K562 (cell line): ENCODE data around the gene RCL1. TPM values are rescaled to one million over a fixed set of nuclear protein-coding genes. Genes with fewer than 3 reads are reported as not detected.

ENCODE experiments used
- ARID1B ChIP-seq: fragments of 450-650 bp; IDR thresholded peaks from 2 replicates; pipeline ENCODE4 v1.6.1; 2016; ENCODE audit warnings: antibody characterized with exemption, mild to moderate bottlenecking, inconsistent platforms
- HMGN3 ChIP-seq: IDR thresholded peaks from 2 replicates; pipeline ENCODE4 v1.6.1; 2011; ENCODE audit warnings: borderline replicate concordance, low read depth, mild to moderate bottlenecking, mixed read lengths, low read length; ENCODE audit not compliant: insufficient read length; ENCODE audit errors: extremely low read depth
- KLF16 ChIP-seq: IDR thresholded peaks from 2 replicates; pipeline ENCODE4 v1.6.1; 2016; ENCODE audit warnings: antibody characterized with exemption
- MAFG ChIP-seq: fragments of 450-650 bp; conservative IDR thresholded peaks from 2 replicates; pipeline ENCODE4 v1.6.1; 2016; ENCODE audit warnings: missing genetic modification characterization, missing compliant biosample characterization
- MBD2 ChIP-seq: sonication (generic); IDR thresholded peaks from 2 replicates; pipeline ENCODE4 v1.6.1; 2016; ENCODE audit warnings: low read depth, borderline replicate concordance
- MED1 ChIP-seq: sonication (generic); formaldehyde crosslinking; IDR thresholded peaks from 2 replicates; pipeline ENCODE4 v1.8.1; 2023; ENCODE audit warnings: missing genetic modification reagents, borderline replicate concordance
- MTA2 ChIP-seq: fragments of 450-650 bp; IDR thresholded peaks from 2 replicates; pipeline ENCODE4 v1.6.1; 2016; ENCODE audit warnings: low read depth
- NCOA1 ChIP-seq: fragments of 450-650 bp; IDR thresholded peaks from 2 replicates; pipeline ENCODE4 v1.6.1; 2016; ENCODE audit warnings: low read depth
- PML ChIP-seq: IDR thresholded peaks from 2 replicates; pipeline ENCODE4 v1.6.1; 2012; ENCODE audit warnings: low read length, inconsistent platforms
- PYGO2 ChIP-seq: fragments of 450-650 bp; IDR thresholded peaks from 2 replicates; pipeline ENCODE4 v1.6.1; 2016; ENCODE audit warnings: mild to moderate bottlenecking, missing genetic modification characterization, moderate library complexity, missing compliant biosample characterization
- RAD21 ChIP-seq, 2 experiments: fragments of 250-450 bp in 1 of 2; fragments of 450-650 bp in 1 of 2; sonication (Bioruptor Pico) in 1 of 2; formaldehyde crosslinking in 1 of 2; IDR thresholded peaks in 1 of 2; conservative IDR thresholded peaks in 1 of 2; 2 replicates each; pipeline versions ENCODE4 v1.4.0 to v1.8.0; 2020 to 2022; ENCODE audit warnings: mild to moderate bottlenecking in 2 of 2, moderate library complexity in 1 of 2
- RBM39 ChIP-seq: fragments of 200-400 bp; formaldehyde crosslinking; optimal IDR thresholded peaks from 2 replicates; pipeline ENCODE3; 2018; ENCODE audit warnings: low read depth, low read length
- RFX1 ChIP-seq: fragments of 450-650 bp; IDR thresholded peaks from 2 replicates; pipeline ENCODE4 v1.6.1; 2016; ENCODE audit warnings: mild to moderate bottlenecking, moderate library complexity
- TAL1 ChIP-seq: fragments of 450-650 bp; IDR thresholded peaks from 2 replicates; pipeline ENCODE4 v1.6.1; 2016; ENCODE audit warnings: mild to moderate bottlenecking
- ZKSCAN1 ChIP-seq: fragments of 150-350 bp; IDR thresholded peaks from 2 replicates; pipeline ENCODE4 v1.6.1; 2016; ENCODE audit warnings: low read depth, low read length
- ZNF311 ChIP-seq: fragments of 250-450 bp; sonication (Bioruptor Pico); IDR thresholded peaks from 2 replicates; pipeline ENCODE4 v1.4.0; 2020; ENCODE audit warnings: mild to moderate bottlenecking, moderate library complexity
- ZNF436 ChIP-seq: fragments of 250-450, 450-650 bp; sonication (Bioruptor Pico); formaldehyde crosslinking; IDR thresholded peaks from 2 replicates; pipeline ENCODE4 v1.7.0; 2020; ENCODE audit warnings: mild to moderate bottlenecking
- ZNF586 ChIP-seq: fragments of 450-650 bp; formaldehyde crosslinking; conservative IDR thresholded peaks from 2 replicates; pipeline ENCODE4 v1.4.0; 2020; ENCODE audit warnings: mild to moderate bottlenecking, moderate library complexity
- polyA plus RNA-seq, 8 experiments: library from polyadenylated mRNA; depleted of rRNA in 4 of 8; stranded (reverse) in 5 of 8; unstranded in 3 of 8; fragments of >200 nt; fragmentation: Nextera tagmentation in 2 of 8; fragmentation: Illumina TruSeq in 1 of 8; extraction: Ambion mirVana in 2 of 8; extraction: Trizol in 1 of 8; gene quantifications; 2 replicates each; pipeline versions ENCODE4 v1.2.1 to v1.2.3, GENCODE V29; 2011 to 2014; ENCODE audit warnings: inconsistent platforms in 1 of 8, missing spikeins in 1 of 8
- total RNA-seq, 7 experiments: library from RNA; depleted of rRNA in 6 of 7; stranded (reverse); fragments of >200 nt in 6 of 7; fragmentation: Illumina TruSeq in 2 of 7; extraction: Trizol in 2 of 7; gene quantifications; 2 replicates each; pipeline versions ENCODE4 v1.2.1 to v1.2.3, GENCODE V29; 2011 to 2021; ENCODE audit warnings: low replicate concordance in 1 of 7
- TF ChIP-seq, protein P1 (sequence below), 2 experiments: fragments of 450-650 bp; conservative IDR thresholded peaks; 2 replicates each; pipeline ENCODE4 v1.6.1; 2017; ENCODE audit warnings: mild to moderate bottlenecking in 2 of 2, moderate library complexity in 2 of 2
- TF ChIP-seq, protein P2 (sequence below): fragments of 450-650 bp; IDR thresholded peaks from 2 replicates; pipeline ENCODE4 v1.7.1; 2018; ENCODE audit warnings: mild to moderate bottlenecking, low read depth; ENCODE audit not compliant: partially characterized antibody
- TF ChIP-seq, protein P3 (sequence below): fragments of 450-650 bp; IDR thresholded peaks from 2 replicates; pipeline ENCODE4 v1.6.1; 2017; ENCODE audit warnings: antibody characterized with exemption, mild to moderate bottlenecking

RCL1 gene
- total and polyA plus RNA-seq, 9 of the 15 experiments (the other 6 are each of a cell fraction or from before 2014, with no cell fraction given), result 24.0 to 67.7 (median 38.6) TPM

DNA sequence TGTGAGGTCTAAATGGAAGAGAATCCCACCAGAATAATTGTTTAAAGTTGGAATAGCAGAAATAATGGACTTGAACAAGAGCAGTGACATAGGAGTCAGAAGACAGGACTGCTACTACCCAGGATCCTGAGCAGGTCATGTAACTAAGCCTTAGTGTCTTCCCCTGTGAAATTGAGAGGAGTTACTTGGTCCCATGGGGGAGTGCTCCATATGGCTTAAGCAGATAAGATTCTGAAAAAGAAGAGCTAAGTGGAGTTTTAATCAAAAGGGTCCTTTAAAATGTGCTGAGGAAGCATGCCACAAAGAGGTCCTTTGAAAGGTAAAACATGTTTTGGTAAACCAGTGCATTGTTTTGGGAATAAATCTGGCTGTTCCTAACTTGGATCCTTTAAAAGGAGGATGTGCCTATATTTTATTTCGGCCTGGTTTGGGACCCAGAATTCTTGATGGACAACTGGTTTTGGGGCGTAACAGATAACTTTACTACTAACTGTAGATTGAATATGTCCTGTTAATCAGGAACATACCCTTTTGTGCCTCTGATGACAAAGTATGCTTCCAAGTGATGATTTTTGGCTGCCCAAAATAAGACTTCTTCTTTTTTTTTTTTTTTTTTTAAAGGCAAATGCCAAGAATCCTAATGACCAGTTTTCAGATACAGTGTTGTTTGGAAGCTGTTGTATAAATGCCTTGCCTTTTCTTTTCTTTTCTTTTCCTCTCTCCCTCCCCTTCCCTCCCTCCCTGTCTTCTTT lies 5.7 kb downstream of the RCL1 start (continued):
- peak; percentile 97 for TF ChIP-seq ARID1B
- no peak for TF ChIP-seq ZNF436 (CRISPR knock-in tag)
- TF ChIP-seq, protein P1, sequence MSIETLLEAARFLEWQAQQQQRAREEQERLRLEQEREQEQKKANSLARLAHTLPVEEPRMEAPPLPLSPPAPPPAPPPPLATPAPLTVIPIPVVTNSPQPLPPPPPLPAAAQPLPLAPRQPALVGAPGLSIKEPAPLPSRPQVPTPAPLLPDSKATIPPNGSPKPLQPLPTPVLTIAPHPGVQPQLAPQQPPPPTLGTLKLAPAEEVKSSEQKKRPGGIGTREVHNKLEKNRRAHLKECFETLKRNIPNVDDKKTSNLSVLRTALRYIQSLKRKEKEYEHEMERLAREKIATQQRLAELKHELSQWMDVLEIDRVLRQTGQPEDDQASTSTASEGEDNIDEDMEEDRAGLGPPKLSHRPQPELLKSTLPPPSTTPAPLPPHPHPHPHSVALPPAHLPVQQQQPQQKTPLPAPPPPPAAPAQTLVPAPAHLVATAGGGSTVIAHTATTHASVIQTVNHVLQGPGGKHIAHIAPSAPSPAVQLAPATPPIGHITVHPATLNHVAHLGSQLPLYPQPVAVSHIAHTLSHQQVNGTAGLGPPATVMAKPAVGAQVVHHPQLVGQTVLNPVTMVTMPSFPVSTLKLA (conservative IDR thresholded peaks at IDR 0.05), result peak in 1 of 2 experiments; percentile 58
- TF ChIP-seq, protein P2, sequence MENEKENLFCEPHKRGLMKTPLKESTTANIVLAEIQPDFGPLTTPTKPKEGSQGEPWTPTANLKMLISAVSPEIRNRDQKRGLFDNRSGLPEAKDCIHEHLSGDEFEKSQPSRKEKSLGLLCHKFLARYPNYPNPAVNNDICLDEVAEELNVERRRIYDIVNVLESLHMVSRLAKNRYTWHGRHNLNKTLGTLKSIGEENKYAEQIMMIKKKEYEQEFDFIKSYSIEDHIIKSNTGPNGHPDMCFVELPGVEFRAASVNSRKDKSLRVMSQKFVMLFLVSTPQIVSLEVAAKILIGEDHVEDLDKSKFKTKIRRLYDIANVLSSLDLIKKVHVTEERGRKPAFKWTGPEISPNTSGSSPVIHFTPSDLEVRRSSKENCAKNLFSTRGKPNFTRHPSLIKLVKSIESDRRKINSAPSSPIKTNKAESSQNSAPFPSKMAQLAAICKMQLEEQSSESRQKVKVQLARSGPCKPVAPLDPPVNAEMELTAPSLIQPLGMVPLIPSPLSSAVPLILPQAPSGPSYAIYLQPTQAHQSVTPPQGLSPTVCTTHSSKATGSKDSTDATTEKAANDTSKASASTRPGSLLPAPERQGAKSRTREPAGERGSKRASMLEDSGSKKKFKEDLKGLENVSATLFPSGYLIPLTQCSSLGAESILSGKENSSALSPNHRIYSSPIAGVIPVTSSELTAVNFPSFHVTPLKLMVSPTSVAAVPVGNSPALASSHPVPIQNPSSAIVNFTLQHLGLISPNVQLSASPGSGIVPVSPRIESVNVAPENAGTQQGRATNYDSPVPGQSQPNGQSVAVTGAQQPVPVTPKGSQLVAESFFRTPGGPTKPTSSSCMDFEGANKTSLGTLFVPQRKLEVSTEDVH, result no peak
- no peak for TF ChIP-seq RBM39
- TF ChIP-seq RFX1, result peak; percentile 20; the same call in 1 of the 2 replicates
- no peak for TF ChIP-seq ZNF311 (CRISPR knock-in tag)
- TF ChIP-seq MED1, result no peak
- peak; percentile 81 for TF ChIP-seq MAFG (tag)
- TF ChIP-seq ZNF586 (CRISPR knock-in tag), result no peak
- TF ChIP-seq, protein P3, sequence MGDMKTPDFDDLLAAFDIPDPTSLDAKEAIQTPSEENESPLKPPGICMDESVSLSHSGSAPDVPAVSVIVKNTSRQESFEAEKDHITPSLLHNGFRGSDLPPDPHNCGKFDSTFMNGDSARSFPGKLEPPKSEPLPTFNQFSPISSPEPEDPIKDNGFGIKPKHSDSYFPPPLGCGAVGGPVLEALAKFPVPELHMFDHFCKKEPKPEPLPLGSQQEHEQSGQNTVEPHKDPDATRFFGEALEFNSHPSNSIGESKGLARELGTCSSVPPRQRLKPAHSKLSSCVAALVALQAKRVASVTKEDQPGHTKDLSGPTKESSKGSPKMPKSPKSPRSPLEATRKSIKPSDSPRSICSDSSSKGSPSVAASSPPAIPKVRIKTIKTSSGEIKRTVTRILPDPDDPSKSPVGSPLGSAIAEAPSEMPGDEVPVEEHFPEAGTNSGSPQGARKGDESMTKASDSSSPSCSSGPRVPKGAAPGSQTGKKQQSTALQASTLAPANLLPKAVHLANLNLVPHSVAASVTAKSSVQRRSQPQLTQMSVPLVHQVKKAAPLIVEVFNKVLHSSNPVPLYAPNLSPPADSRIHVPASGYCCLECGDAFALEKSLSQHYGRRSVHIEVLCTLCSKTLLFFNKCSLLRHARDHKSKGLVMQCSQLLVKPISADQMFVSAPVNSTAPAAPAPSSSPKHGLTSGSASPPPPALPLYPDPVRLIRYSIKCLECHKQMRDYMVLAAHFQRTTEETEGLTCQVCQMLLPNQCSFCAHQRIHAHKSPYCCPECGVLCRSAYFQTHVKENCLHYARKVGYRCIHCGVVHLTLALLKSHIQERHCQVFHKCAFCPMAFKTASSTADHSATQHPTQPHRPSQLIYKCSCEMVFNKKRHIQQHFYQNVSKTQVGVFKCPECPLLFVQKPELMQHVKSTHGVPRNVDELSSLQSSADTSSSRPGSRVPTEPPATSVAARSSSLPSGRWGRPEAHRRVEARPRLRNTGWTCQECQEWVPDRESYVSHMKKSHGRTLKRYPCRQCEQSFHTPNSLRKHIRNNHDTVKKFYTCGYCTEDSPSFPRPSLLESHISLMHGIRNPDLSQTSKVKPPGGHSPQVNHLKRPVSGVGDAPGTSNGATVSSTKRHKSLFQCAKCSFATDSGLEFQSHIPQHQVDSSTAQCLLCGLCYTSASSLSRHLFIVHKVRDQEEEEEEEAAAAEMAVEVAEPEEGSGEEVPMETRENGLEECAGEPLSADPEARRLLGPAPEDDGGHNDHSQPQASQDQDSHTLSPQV, result 0 out of 2 replicates have a peak, but pooled peaks have one; percentile 4
- peak; percentile 86 for TF ChIP-seq PML
- peak; percentile 21; the same call in 1 of the 2 replicates for TF ChIP-seq NCOA1
- TF ChIP-seq HMGN3, result peak; percentile 26
- TF ChIP-seq PYGO2, result peak; percentile 23; the same call in 1 of the 2 replicates
- TF ChIP-seq MBD2, result peak; percentile 52; the same call in 1 of the 2 replicates
- TF ChIP-seq TAL1, result peak; percentile 91
- TF ChIP-seq KLF16, result peak; percentile 87
- peak; percentile 92 for TF ChIP-seq MTA2
- 0 out of 4 replicates have a peak, but pooled peaks of 1 of the 2 experiments have one; percentile 5 for TF ChIP-seq RAD21 (CRISPR knock-in tag; conservative IDR thresholded peaks at IDR 0.05 in 1 of 2, IDR thresholded peaks at IDR 0.05 in 1 of 2)
- TF ChIP-seq ZKSCAN1, result no peak
